GM19099 (cell line): ENCODE measurements around the gene KLHL13.

Experiments
- POLR2A ChIP-seq: IDR thresholded peaks from 3 replicates; pipeline ENCODE4 v1.6.1; 2011; ENCODE audit warnings: low read depth; ENCODE audit not compliant: insufficient read length; ENCODE audit errors: extremely low read depth

The KLHL13 gene

GRCh38 chrX:118109065-118109464 is 7.5 kb downstream of the KLHL13 start:
- no peak for TF ChIP-seq POLR2A

GRCh38 chrX:118108304-118108703 is 8.3 kb downstream of the KLHL13 start:
- no peak for TF ChIP-seq POLR2A

- TF ChIP-seq POLR2A, result no peak
Measured at GRCh38 chrX:118100091-118100490, 16.5 kb downstream of the KLHL13 start.

GRCh38 chrX:118088084-118088483 is 28.5 kb downstream of the KLHL13 start:
- TF ChIP-seq POLR2A, result no peak

GRCh38 chrX:118074196-118074595 is 42.4 kb downstream of the KLHL13 start:
- no peak for TF ChIP-seq POLR2A

GRCh38 chrX:118066867-118067515 is 49.6 kb downstream of the KLHL13 start:
- TF ChIP-seq POLR2A, result no peak

- no peak for TF ChIP-seq POLR2A
Measured at GRCh38 chrX:118062817-118063615, 53.6 kb downstream of the KLHL13 start.

- no peak for TF ChIP-seq POLR2A
Measured at GRCh38 chrX:118062048-118062789, 54.4 kb downstream of the KLHL13 start.

GRCh38 chrX:118058924-118059323 is 57.7 kb downstream of the KLHL13 start:
- TF ChIP-seq POLR2A, result no peak

GRCh38 chrX:118056870-118057269 is 59.7 kb downstream of the KLHL13 start:
- TF ChIP-seq POLR2A, result no peak

GRCh38 chrX:118049713-118050112 is 66.9 kb downstream of the KLHL13 start:
- no peak for TF ChIP-seq POLR2A

- no peak for TF ChIP-seq POLR2A
Measured at GRCh38 chrX:118047446-118048186, 69.0 kb downstream of the KLHL13 start.

GRCh38 chrX:118039591-118039990 is 77.0 kb downstream of the KLHL13 start:
- TF ChIP-seq POLR2A, result no peak

- no peak for TF ChIP-seq POLR2A
Measured at GRCh38 chrX:118038614-118039365, 77.8 kb downstream of the KLHL13 start.

GRCh38 chrX:118026631-118027030 is 90.0 kb downstream of the KLHL13 start:
- no peak for TF ChIP-seq POLR2A

- no peak for TF ChIP-seq POLR2A
Measured at GRCh38 chrX:118025226-118025625, 91.4 kb downstream of the KLHL13 start.
